HG02610 (cell line): ENCODE data around the gene BICD2.
"Not testable (repeated sequence)": the region's sequence is repeated elsewhere in the genome, so short reads cannot be mapped to it uniquely, and the experiment has no call there.

Experiments used
- ATAC-seq: cut with Tn5 transposase; IDR thresholded peaks from one replicate; pipeline ENCODE4 v1.9.1; 2021; ENCODE audit warnings: mild to moderate bottlenecking, moderate library complexity; ENCODE audit not compliant: unreplicated experiment

BICD2 gene

GRCh38 chr9:92771309-92771708, 6.7 kb upstream of the BICD2 start:
- no peak for ATAC-seq

- no peak for ATAC-seq
Measured at GRCh38 chr9:92770360-92770995, 5.8 kb upstream of the BICD2 start.

- ATAC-seq = no peak
Measured at GRCh38 chr9:92769990-92770359, 5.3 kb upstream of the BICD2 start.

- no peak for ATAC-seq
Measured at GRCh38 chr9:92769286-92769685, 4.7 kb upstream of the BICD2 start.

- ATAC-seq = not testable (repeated sequence)
Measured at GRCh38 chr9:92768816-92769215, 4.2 kb upstream of the BICD2 start.

- no peak for ATAC-seq
Measured at GRCh38 chr9:92767066-92768054, 2.7 kb upstream of the BICD2 start.

GRCh38 chr9:92764988-92765936, 629 bp upstream of the BICD2 start:
- peak; percentile 91 for ATAC-seq

- ATAC-seq = no peak
Measured at GRCh38 chr9:92763721-92764380, 782 bp downstream of the BICD2 start.

- no peak for ATAC-seq
Measured at GRCh38 chr9:92762781-92763708, 1.6 kb downstream of the BICD2 start.

GRCh38 chr9:92762196-92762595, 2.4 kb downstream of the BICD2 start:
- no peak for ATAC-seq

- no peak for ATAC-seq
Measured at GRCh38 chr9:92761686-92762085, 2.9 kb downstream of the BICD2 start.

GRCh38 chr9:92760494-92760893, 4.1 kb downstream of the BICD2 start:
- no peak for ATAC-seq

GRCh38 chr9:92760070-92760469, 4.6 kb downstream of the BICD2 start:
- no peak for ATAC-seq

GRCh38 chr9:92759446-92759845, 5.2 kb downstream of the BICD2 start:
- no peak for ATAC-seq

- no peak for ATAC-seq
Measured at GRCh38 chr9:92756792-92757191, 7.8 kb downstream of the BICD2 start.

GRCh38 chr9:92754091-92754745, 10.4 kb downstream of the BICD2 start:
- ATAC-seq = no peak

- ATAC-seq = no peak
Measured at GRCh38 chr9:92752812-92753404, 11.7 kb downstream of the BICD2 start.

GRCh38 chr9:92749934-92750315, 14.7 kb downstream of the BICD2 start:
- ATAC-seq = no peak
